ELR (cell line): ENCODE results near the gene POU3F3.

Experiments
- DNase-seq: peaks from one replicate; pipeline ENCODE4 v3.0.0-alpha.2; 2015; ENCODE audit warnings: low read depth

Gene POU3F3

GRCh38 chr2:104847586-104848160 is 6.2 kb upstream of the POU3F3 start:
- no peak for DNase-seq

GRCh38 chr2:104848526-104848925 is 5.4 kb upstream of the POU3F3 start:
- DNase-seq = no peak

- no peak for DNase-seq
Observed at GRCh38 chr2:104849101-104849500, 4.8 kb upstream of the POU3F3 start.

DNA sequence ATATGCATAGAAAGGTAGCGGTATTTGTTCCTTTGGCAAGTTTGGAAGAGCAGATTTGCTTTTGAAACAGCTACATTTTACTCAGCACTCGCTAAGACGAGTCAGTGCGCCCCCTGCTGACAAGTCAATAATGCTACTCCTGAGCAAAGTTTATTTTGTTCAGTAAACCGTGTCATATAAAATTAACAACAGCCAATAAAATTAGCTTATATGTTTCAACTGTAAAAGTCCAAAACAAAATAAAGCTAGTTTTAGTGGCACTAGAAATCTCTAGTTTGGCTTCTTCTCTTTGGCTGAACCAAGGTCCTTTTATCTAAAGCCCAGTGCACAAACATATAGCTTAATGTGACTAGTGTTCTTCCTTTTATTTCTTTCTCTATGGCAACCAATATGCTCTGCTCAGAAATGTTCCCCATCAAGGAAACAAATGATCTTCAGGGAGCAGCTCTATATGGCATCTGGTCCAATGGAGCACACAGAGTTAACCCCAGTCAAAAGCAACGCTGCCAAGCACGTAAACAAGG is 4.2 kb upstream of the POU3F3 start:
- peak; percentile 59 for DNase-seq

DNA sequence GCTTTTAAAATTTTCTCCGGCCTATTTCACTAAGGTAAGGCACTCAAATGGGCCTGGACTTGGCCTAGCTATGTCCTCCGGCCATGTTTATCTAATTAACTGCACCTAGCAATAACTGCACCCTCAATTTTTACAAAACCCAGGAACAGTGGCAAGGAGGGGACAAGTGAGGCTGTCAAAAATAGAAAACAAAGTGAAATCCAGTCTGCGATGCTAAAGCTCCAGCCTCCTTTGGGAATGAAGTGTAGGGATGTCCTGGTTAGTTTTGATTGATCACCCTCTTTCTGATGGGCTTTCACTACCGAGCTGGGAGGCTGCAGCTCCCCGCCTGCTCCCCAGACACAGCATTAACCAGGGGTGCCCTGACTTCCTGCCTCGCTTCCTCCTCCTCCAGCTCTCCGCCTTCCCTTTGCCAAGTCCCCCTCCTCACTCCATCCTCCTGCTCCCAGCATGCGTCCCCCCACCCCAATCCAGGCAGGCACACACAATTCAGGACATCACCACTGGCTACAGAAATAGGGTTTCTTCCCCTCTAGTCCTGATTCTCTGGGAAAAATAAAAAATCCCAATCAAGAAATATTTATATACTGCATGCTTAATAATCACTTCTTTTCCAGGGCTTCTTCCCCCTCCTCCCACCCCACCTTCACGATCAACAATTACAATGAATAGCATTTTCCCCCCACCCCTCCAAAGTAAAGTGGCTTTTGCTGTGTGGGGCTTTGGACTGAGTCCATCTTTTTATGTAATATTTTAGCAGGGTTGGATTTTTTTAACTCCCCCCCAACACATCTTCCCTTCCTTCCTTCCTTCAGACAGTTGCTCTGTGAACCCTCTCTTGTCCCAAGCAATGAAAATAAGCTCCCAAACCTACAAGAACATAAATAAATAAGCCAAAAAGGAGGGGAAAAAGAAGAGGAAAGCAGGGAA is 3.3 kb upstream of the POU3F3 start:
- no peak for DNase-seq

GRCh38 chr2:104851291-104852089 is 2.4 kb upstream of the POU3F3 start:
- no peak for DNase-seq

- DNase-seq = no peak
Observed at GRCh38 chr2:104852090-104852666, 1.7 kb upstream of the POU3F3 start.

DNA sequence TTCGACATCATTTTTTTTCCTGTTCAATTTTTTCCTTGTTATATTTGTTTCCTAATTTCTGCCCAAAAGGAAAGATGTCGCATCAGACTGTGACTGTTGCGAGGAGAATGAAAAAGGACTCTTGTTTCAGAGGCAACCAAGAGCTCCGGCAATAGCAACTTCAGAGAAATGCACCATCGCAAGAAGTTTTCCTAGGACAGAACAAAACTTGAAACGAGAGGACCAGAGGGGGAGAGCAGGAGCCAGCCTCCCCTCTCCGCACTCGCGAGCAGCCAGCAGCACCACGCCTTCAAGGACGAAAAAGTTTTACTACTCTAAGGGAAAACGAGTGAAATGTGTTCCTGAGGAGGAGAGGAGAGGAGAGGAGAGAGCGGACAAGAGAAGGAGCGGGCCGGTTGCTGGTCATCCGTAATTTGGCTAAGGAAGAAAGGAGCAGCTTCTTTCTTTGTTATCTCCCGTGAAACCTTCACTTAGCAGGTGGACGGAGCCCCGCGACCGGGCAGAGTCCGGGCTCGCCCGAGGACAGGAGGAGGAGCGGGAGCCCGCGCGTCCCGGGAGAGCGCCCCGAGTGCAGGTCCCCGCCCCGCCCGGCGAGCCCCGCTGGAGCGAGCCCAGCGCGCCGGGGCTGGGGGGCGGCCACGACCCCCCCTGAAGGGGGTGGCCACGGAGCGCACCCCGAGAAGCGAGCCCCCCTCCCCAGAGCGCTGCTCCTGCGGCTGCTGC is 744 bp downstream of the POU3F3 start:
- DNase-seq = no peak

- DNase-seq = no peak
Observed at GRCh38 chr2:104855221-104856085, 1.5 kb downstream of the POU3F3 start.

DNA sequence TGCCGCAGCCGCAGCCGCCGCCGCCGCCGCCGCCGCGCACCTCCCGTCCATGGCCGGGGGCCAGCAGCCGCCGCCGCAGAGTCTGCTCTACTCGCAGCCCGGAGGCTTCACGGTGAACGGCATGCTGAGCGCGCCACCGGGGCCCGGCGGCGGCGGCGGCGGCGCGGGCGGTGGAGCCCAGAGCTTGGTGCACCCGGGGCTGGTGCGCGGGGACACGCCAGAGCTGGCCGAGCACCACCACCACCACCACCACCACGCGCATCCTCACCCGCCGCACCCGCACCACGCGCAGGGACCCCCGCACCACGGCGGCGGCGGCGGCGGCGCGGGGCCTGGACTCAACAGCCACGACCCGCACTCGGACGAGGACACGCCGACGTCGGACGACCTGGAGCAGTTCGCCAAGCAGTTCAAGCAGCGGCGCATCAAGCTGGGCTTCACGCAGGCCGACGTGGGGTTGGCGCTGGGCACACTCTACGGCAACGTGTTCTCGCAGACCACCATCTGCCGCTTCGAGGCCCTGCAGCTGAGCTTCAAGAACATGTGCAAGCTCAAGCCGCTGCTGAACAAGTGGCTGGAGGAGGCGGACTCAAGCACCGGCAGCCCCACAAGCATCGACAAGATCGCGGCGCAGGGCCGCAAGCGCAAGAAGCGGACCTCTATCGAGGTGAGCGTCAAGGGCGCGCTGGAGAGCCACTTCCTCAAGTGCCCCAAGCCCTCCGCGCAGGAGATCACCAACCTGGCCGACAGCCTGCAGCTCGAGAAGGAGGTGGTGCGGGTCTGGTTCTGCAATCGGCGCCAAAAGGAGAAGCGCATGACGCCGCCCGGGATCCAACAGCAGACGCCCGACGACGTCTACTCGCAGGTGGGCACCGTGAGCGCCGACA is 2.4 kb downstream of the POU3F3 start:
- DNase-seq = no peak

- no peak for DNase-seq
Observed at GRCh38 chr2:104856973-104857261, 3.0 kb downstream of the POU3F3 start.

DNA sequence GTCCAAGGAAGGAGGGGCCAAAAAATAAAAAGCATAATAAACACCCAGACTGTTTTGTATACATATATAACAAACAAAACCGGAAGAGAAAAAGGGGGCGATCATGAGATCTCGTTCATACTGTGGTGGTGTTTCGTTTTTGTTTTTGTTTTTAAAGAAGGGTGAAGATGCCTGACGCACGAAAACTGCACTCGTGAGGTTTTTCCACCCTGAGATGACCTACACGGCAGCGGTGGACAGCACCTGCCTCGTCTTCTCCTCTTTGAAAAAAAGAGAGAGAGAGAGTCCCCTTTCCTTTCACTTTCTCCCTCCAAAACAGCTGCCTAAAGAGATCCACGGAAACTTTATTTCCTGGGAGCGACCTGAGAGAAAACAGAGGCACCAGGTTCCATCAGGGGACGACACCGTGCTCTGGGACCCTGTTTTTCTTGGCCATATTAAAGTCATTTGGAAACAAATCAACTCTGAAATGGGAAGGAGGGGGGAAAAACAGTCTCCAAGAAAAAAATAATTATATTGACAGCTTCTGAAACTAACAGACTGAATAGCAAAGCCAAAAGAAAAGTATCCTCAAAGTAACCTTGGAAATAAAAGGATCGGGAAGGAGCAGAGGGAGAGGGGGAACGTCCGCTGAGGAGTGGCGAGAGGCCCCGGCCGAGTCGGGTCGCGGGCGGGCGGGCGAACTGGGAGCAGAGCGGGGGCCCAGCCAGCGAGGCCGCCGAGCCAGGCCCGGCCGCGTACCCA is 3.5 kb downstream of the POU3F3 start:
- no peak for DNase-seq

GRCh38 chr2:104858006-104858978 is 4.4 kb downstream of the POU3F3 start:
- no peak for DNase-seq

GRCh38 chr2:104859291-104859765 is 5.4 kb downstream of the POU3F3 start:
- no peak for DNase-seq

DNA sequence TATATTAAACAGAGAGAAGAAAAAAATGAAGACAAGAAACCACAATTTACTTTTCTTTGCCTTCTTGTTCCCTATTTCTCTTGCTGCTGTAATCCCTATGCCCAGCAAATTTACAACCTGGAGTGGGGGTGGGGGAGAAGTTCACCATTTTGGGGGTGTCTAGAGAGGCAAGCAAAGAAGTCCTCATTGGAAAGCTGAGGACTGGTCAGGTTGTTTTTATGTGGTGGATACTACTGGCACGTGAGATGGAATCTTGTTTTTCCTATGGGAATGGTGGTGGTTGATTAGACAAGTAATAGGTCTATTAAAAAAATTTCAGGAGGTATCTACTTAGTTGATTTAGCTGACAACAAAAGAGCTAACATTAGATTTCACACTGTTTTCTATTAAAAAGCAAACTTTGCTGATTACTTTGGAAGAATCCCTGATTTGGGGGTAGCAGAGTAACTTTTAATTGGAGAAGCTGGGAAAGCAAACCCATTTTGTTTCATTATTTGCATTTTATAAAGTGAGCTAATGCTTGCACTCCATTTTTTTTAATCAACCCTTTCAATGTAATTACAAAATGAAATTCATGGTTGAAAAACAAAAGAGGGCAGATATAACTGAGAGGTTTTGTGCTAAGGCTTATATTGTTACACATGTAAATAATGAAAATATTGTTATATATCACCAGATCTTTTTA is 6.0 kb downstream of the POU3F3 start:
- DNase-seq = no peak

GRCh38 chr2:104860451-104860790 is 6.5 kb downstream of the POU3F3 start:
- no peak for DNase-seq
